Osteoblast (primary cell): ENCODE data around the gene SALL4. TPM values are rescaled to one million over a fixed set of nuclear protein-coding genes. Genes with fewer than 3 reads are reported as not detected.

Experiments used
- DNase-seq: peaks from one replicate; pipeline ENCODE4 v3.0.0; 2011; ENCODE audit warnings: low spot score, mixed read lengths; ENCODE audit not compliant: insufficient read length; ENCODE audit errors: missing footprints
- H2AFZ ChIP-seq: 2 replicates; pipeline ENCODE4 v1.6.0; 2011; ENCODE audit warnings: mild to moderate bottlenecking, low read length
- H3K27ac ChIP-seq: 2 replicates; pipeline ENCODE4 v1.5.1; 2011; ENCODE audit warnings: mild to moderate bottlenecking, low read depth, low read length, moderate library complexity
- H3K27me3 ChIP-seq: 2 replicates; pipeline ENCODE4 v1.6.0; 2012; ENCODE audit warnings: mild to moderate bottlenecking, control low read depth, inconsistent platforms, low read length, moderate library complexity; ENCODE audit not compliant: insufficient read depth
- H3K36me3 ChIP-seq: 2 replicates; pipeline ENCODE4 v1.5.1; 2011; ENCODE audit warnings: mild to moderate bottlenecking, low read length, control low read depth, moderate library complexity; ENCODE audit not compliant: insufficient read depth
- H3K4me1 ChIP-seq: 2 replicates; pipeline ENCODE4 v1.5.1; 2011; ENCODE audit warnings: mild to moderate bottlenecking, low read length, control low read depth, moderate library complexity; ENCODE audit not compliant: insufficient read depth
- H3K4me2 ChIP-seq: 2 replicates; pipeline ENCODE4 v1.6.0; 2011; ENCODE audit warnings: mild to moderate bottlenecking, low read length; ENCODE audit not compliant: insufficient read depth
- H3K4me3 ChIP-seq: fragments of 200-600 bp; sonication (generic); 3 replicates; pipeline ENCODE4 v1.5.1; 2012; ENCODE audit warnings: mild to moderate bottlenecking, low read length, inconsistent platforms; ENCODE audit not compliant: insufficient read depth
- H3K79me2 ChIP-seq: 2 replicates; pipeline ENCODE4 v1.6.0; 2012; ENCODE audit warnings: mild to moderate bottlenecking, low read length, control low read depth, inconsistent platforms; ENCODE audit not compliant: insufficient read depth
- H3K9me3 ChIP-seq: 2 replicates; pipeline ENCODE4 v1.5.1; 2011; ENCODE audit warnings: low read depth, low read length, control low read depth
- H4K20me1 ChIP-seq: 2 replicates; pipeline ENCODE4 v1.6.0; 2012; ENCODE audit warnings: mild to moderate bottlenecking, low read length, control low read depth; ENCODE audit not compliant: insufficient read depth
- total RNA-seq: library from RNA; depleted of rRNA; stranded (reverse); fragments of >200 nt; gene quantifications from 2 replicates; pipeline ENCODE4 v1.2.3, GENCODE V29; 2012
- TF ChIP-seq, protein P1 (sequence below): IDR thresholded peaks from 2 replicates; pipeline ENCODE4 v1.5.1; 2011; ENCODE audit warnings: mild to moderate bottlenecking, low read depth, low read length, moderate library complexity; ENCODE audit errors: extremely low read depth

SALL4 gene
- total RNA-seq, 1 donor: 3.3 TPM

DNA sequence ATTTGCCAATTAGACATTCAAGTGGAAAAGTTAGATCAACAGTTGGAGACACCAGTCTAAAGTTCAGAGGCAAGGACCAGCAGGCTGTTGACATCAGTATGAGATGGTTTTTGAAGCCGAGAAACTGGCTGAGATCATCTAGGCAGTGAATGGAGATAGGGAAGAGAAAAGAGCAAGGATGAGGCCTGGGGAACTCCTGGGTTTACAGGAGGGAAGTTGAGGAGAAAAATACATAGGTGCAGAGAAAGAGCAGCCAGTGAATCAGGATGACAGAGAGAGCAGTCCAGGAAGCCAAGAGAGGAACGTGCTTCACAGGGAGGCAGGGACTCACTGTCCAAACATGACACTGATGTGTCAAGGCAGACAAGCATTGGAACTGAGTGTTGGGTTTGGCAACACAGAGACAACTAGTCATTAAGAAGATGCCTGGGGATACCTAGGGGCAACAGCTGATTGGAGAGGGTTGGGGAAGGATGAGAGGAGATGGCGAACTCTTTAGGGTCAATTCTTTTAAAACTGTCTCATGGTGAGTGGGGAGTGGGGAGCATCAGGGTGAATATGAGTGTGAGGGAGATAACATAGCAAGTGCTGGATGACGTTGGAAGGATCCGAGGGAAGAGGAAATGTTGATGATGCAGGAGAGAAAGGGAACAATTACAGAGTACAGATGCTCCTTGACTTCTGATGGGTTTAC is 13.2 kb upstream of the SALL4 start:
- H3K4me2 ChIP-seq: no peak overlapping the region
- no peaks in the 10 kb centered on the region for H3K9me3 ChIP-seq
- H4K20me1 ChIP-seq: no peaks in the 10 kb centered on the region
- TF ChIP-seq, protein P1, sequence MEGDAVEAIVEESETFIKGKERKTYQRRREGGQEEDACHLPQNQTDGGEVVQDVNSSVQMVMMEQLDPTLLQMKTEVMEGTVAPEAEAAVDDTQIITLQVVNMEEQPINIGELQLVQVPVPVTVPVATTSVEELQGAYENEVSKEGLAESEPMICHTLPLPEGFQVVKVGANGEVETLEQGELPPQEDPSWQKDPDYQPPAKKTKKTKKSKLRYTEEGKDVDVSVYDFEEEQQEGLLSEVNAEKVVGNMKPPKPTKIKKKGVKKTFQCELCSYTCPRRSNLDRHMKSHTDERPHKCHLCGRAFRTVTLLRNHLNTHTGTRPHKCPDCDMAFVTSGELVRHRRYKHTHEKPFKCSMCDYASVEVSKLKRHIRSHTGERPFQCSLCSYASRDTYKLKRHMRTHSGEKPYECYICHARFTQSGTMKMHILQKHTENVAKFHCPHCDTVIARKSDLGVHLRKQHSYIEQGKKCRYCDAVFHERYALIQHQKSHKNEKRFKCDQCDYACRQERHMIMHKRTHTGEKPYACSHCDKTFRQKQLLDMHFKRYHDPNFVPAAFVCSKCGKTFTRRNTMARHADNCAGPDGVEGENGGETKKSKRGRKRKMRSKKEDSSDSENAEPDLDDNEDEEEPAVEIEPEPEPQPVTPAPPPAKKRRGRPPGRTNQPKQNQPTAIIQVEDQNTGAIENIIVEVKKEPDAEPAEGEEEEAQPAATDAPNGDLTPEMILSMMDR: no peak
- H2AFZ ChIP-seq: no peak overlapping the region
- no peaks in the 10 kb centered on the region for H3K36me3 ChIP-seq
- H3K4me1 ChIP-seq: no peaks in the 10 kb centered on the region
- H3K79me2 ChIP-seq: no peaks in the 10 kb centered on the region
- no peak overlapping the region for H3K27ac ChIP-seq
- DNase-seq: no peak
- H3K4me3 ChIP-seq: no peak overlapping the region
- H3K27me3 ChIP-seq: peaks cover 8% of the 10 kb centered on the region

DNA sequence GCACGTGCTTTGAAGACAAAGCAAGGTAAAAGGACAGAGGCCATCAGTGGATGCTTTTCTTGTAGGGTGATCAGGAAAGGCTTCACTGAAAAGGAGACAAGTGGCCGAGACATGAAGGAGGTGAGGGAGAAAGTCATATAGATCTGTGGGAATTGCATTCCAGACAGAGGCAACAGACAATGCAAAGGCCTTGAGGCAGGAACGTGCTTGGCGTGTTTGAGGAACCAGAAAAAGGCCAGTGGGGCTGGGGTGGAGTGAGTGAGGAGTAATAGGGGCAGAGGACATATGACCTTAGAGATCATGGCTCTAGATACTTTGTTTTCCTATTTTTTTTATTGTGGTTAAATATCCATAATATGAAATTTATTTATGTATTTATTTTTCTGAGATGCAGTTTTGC is 10.5 kb upstream of the SALL4 start:
- Histone ChIP-seq H3K27me3 (peaks cover 4% of the 10 kb centered on the region), H3K79me2 (no peaks in the 10 kb centered on the region), H3K9me3 (no peaks in the 10 kb centered on the region), H3K4me3 (no peak overlapping the region), H3K4me2 (no peak overlapping the region), H3K27ac (no peak overlapping the region), H3K4me1 (no peaks in the 10 kb centered on the region), H3K36me3 (no peaks in the 10 kb centered on the region), H2AFZ (no peak overlapping the region), H4K20me1 (no peaks in the 10 kb centered on the region)
- TF ChIP-seq, protein P1: no peak
- no peak for DNase-seq

DNA sequence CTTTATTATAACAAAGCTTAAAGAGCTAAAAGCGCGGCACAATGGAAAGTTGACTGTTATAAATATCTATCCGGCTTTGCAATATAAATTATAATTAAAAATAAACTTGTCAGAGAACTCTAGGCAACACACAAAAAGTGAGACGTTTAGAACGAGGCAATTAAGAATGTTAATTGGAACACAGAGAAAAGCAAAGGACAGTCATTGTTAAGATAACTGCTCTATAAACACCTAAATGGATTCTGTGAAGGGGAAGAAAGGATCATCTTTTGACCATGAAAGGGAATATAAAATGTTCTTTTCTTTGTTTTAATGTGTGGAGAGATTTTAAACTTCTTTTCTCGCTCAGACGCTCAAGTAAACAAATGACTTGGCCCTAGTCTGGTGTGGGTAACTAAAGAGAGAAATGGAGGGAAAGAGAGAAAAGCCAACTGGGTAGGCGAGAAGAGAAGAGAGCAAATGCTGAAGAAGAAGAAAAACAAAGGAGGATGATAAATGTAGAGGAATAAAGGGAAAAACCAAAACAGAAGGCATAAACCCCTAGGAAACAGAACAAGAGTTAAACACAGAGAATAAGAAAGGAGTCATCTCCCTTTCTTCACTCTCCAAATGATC is 9.3 kb upstream of the SALL4 start:
- peaks cover 4% of the 10 kb centered on the region for H3K27me3 ChIP-seq
- H2AFZ ChIP-seq: no peak overlapping the region
- DNase-seq: no peak
- H3K79me2 ChIP-seq: no peaks in the 10 kb centered on the region
- H3K4me2 ChIP-seq: no peak overlapping the region
- no peak overlapping the region for H3K27ac ChIP-seq
- H4K20me1 ChIP-seq: no peaks in the 10 kb centered on the region
- TF ChIP-seq, protein P1: no peak
- H3K36me3 ChIP-seq: no peaks in the 10 kb centered on the region
- H3K4me1 ChIP-seq: no peaks in the 10 kb centered on the region
- H3K4me3 ChIP-seq: no peak overlapping the region
- H3K9me3 ChIP-seq: no peaks in the 10 kb centered on the region

DNA sequence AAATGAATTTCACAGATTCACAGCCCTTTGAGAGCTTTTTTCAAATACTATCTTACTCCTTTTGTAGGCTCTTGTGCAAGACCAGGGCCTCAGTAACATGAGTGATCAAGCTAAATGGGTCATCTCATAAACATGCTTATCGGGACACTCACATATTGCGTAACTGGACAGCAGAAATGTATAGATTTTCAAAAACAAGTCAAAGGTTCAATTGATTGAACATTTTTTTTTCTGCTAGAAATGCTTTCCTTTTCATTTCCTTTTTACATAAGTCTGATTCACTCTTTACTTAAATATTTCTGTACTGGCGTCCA is 8.7 kb upstream of the SALL4 start:
- Histone ChIP-seq H3K9me3 (no peaks in the 10 kb centered on the region), H2AFZ (no peak overlapping the region), H4K20me1 (no peaks in the 10 kb centered on the region), H3K79me2 (no peaks in the 10 kb centered on the region), H3K27me3 (peaks cover 4% of the 10 kb centered on the region), H3K4me2 (no peak overlapping the region), H3K4me3 (no peak overlapping the region), H3K36me3 (no peaks in the 10 kb centered on the region), H3K27ac (no peak overlapping the region), H3K4me1 (no peaks in the 10 kb centered on the region)
- DNase-seq: no peak
- TF ChIP-seq, protein P1: no peak
